DND-41 (cell line): ENCODE results near the gene NMRAL1.

Experiments used
- EZH2 ChIP-seq: IDR thresholded peaks from 3 replicates; pipeline ENCODE4 v1.6.1; 2012; ENCODE audit warnings: borderline replicate concordance, low read depth, mild to moderate bottlenecking, moderate library complexity, low read length, inconsistent platforms; ENCODE audit not compliant: severe bottlenecking
- TF ChIP-seq, protein P1 (sequence below): IDR thresholded peaks from 2 replicates; pipeline ENCODE4 v1.5.1; 2012; ENCODE audit warnings: borderline replicate concordance, low read length, moderate library complexity, mild to moderate bottlenecking; ENCODE audit not compliant: poor library complexity, severe bottlenecking; ENCODE audit errors: extremely low read depth

DNA sequence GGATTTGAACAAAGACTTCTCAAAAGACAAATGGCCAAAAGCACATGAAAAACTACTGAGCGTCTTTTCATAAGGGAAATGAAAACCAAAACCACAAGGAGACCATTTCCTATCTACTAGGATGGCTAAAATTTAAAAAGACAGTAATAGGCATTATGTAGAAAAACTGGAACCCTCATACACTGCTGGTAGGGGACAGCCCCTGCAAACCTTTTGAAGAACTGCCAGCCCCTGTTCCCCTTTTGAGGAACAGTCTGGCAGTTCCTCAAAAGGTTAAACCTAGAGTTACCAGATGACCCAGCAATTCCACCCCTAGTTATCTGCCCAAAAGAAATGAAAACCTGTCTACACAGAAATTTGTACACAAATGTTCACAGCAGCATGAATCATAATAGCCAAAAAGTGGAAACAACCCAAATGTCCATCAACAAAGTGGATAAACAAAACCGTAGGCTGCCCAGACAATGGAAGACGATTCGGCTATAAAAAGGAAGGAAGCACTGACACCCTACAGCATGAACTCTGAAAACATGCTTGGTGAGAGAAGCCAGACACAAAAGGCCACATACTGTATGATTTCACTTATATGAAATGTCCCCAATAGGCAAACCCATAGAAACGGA, 41.3 kb upstream of the NMRAL1 start:
- no peak for TF ChIP-seq EZH2
- TF ChIP-seq, protein P1, sequence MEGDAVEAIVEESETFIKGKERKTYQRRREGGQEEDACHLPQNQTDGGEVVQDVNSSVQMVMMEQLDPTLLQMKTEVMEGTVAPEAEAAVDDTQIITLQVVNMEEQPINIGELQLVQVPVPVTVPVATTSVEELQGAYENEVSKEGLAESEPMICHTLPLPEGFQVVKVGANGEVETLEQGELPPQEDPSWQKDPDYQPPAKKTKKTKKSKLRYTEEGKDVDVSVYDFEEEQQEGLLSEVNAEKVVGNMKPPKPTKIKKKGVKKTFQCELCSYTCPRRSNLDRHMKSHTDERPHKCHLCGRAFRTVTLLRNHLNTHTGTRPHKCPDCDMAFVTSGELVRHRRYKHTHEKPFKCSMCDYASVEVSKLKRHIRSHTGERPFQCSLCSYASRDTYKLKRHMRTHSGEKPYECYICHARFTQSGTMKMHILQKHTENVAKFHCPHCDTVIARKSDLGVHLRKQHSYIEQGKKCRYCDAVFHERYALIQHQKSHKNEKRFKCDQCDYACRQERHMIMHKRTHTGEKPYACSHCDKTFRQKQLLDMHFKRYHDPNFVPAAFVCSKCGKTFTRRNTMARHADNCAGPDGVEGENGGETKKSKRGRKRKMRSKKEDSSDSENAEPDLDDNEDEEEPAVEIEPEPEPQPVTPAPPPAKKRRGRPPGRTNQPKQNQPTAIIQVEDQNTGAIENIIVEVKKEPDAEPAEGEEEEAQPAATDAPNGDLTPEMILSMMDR = no peak
